Testis (tissue), 2 donors: ENCODE data around the gene PTPRG.

ENCODE experiments used
- POLR2A ChIP-seq: fragments of 450-650 bp; IDR thresholded peaks from one replicate; pipeline ENCODE4 v1.6.1; 2017; ENCODE audit warnings: antibody characterized with exemption, mild to moderate bottlenecking, moderate library complexity
- TF ChIP-seq, protein P1 (sequence below), 3 experiments: fragments of 450-650 bp in 2 of 3; fragments of 200-600 bp in 1 of 3; sonication (generic) in 1 of 3; IDR thresholded peaks; one replicate each; pipeline ENCODE4 v1.5.1; 2016 to 2019; ENCODE audit warnings: antibody characterized with exemption in 3 of 3, mild to moderate bottlenecking in 2 of 3, moderate library complexity in 1 of 3

GRCh38 chr3:61724801-61725200, 163.4 kb downstream of the PTPRG start:
- no peak for TF ChIP-seq POLR2A
- TF ChIP-seq, protein P1, sequence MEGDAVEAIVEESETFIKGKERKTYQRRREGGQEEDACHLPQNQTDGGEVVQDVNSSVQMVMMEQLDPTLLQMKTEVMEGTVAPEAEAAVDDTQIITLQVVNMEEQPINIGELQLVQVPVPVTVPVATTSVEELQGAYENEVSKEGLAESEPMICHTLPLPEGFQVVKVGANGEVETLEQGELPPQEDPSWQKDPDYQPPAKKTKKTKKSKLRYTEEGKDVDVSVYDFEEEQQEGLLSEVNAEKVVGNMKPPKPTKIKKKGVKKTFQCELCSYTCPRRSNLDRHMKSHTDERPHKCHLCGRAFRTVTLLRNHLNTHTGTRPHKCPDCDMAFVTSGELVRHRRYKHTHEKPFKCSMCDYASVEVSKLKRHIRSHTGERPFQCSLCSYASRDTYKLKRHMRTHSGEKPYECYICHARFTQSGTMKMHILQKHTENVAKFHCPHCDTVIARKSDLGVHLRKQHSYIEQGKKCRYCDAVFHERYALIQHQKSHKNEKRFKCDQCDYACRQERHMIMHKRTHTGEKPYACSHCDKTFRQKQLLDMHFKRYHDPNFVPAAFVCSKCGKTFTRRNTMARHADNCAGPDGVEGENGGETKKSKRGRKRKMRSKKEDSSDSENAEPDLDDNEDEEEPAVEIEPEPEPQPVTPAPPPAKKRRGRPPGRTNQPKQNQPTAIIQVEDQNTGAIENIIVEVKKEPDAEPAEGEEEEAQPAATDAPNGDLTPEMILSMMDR (IDR thresholded peaks at IDR 0.05), result no peak
